GM13976 (cell line): Measurements from ENCODE around the gene SDHAF2.
"Not testable (repeated sequence)": the region's sequence is repeated elsewhere in the genome, so short reads cannot be mapped to it uniquely, and the experiment has no call there.

Experiments
- DNase-seq: peaks from one replicate; pipeline ENCODE4 v3.0.0; 2012; ENCODE audit warnings: low spot score
- in situ Hi-C: fragments of 300-500 bp; cut with MboI; formaldehyde crosslinking; loops from one replicate; pipeline ENCODE4 v1.12.0; 2022; ENCODE audit warnings: low sequenced_read_pairs, mixed read lengths, inconsistent platforms; ENCODE audit not compliant: unreplicated experiment
- TF ChIP-seq, protein P1 (sequence below): IDR thresholded peaks from 2 replicates; pipeline ENCODE4 v1.5.1; 2012; ENCODE audit warnings: borderline replicate concordance, mild to moderate bottlenecking; ENCODE audit not compliant: insufficient read depth; ENCODE audit errors: extremely low read depth, missing control alignments, control extremely low read depth

SDHAF2 gene

GRCh38 chr11:61429691-61430582 lies at the start of gene SDHAF2, which contains the start of gene CPSF7:
TSS of gene SDHAF2 (plus strand) at chr11:61430124. CDS start at chr11:61430147, 23 bp downstream.
TSS of gene CPSF7 (minus strand) at chr11:61429975. CDS start at chr11:61429235, 740 bp downstream.
- in situ Hi-C loops: no loop called here
- TF ChIP-seq, protein P1, sequence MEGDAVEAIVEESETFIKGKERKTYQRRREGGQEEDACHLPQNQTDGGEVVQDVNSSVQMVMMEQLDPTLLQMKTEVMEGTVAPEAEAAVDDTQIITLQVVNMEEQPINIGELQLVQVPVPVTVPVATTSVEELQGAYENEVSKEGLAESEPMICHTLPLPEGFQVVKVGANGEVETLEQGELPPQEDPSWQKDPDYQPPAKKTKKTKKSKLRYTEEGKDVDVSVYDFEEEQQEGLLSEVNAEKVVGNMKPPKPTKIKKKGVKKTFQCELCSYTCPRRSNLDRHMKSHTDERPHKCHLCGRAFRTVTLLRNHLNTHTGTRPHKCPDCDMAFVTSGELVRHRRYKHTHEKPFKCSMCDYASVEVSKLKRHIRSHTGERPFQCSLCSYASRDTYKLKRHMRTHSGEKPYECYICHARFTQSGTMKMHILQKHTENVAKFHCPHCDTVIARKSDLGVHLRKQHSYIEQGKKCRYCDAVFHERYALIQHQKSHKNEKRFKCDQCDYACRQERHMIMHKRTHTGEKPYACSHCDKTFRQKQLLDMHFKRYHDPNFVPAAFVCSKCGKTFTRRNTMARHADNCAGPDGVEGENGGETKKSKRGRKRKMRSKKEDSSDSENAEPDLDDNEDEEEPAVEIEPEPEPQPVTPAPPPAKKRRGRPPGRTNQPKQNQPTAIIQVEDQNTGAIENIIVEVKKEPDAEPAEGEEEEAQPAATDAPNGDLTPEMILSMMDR: no peak
- DNase-seq: peak; percentile 97

DNA sequence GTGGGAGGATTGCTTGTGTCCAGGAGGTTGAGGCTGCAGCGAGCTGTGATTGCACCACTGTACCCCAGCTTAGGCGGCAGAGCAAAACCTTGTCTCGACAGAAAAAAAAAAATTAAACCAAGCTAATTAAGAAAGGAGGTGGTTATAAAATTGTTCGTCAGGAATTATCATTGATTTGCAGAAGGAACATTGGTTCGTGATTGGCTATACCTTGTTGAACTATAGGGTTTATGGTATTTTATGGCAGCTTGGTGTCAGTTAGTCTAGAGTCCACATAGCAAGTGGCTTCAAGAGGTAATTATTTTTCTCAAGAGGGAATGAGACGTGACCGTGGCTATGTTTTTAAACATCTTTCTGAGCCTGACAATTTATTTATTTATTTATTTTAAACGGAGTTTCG lies 49.0 kb upstream of the SDHAF2 start:
- TF ChIP-seq, protein P1: no peak
- in situ Hi-C loops: no loop called here
- no peak for DNase-seq

DNA sequence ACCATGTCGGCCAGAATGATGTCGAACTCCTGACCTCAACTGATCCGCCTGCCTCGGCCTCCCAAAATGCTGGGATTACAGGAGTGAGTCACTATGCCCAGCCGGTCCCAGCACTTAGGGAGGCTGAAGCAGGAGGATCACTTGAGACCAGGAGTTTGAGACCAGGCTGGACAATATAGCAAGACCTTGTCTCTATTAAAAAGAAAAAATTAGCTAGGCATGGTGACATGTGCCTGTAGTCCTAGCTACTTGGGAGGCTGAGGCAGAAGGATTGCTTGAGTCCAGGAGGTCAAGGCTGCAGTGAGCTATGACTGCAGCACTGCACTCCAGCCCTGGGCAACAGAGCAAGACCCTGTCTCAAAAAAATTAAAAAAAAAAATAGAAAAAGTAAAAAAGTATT lies 46.1 kb upstream of the SDHAF2 start:
- DNase-seq, in situ Hi-C loops: not testable (repeated sequence)

- no peak for DNase-seq
- in situ Hi-C loops: loop anchor here (5.0 kb wide), 1 partner anchor 47 kb away; no protein-coding TSS in a partner anchor
- TF ChIP-seq, protein P1: peak; percentile 15
These were observed 45.4 kb upstream of the SDHAF2 start for GRCh38 chr11:61384271-61385242.

DNA sequence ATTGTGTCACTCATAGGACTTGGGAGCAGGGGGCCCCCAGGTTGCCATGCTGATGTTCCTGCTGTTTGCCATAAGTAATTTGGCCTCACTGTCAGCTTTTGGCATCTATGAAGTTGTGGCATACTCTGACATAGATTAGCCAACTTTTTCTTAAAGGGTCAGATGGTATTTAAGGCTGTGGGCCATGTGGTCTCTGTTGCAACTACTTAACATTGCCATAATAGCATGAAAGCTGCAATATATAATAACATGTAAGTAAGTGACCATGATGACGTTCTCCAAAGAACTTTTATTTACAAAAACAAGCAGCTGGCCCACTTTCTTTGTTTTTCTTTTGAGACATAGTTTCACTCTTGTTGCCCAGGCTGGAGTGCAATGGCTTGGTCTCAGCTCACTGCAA lies 39.8 kb upstream of the SDHAF2 start:
- TF ChIP-seq, protein P1: no peak
- in situ Hi-C loops: no loop called here

GRCh38 chr11:61392981-61393595 lies 36.8 kb upstream of the SDHAF2 start:
- TF ChIP-seq, protein P1: peak; percentile 33
- in situ Hi-C loops: no loop called here
- peak; percentile 46 for DNase-seq

More for the DNA sequence above, 39.8 kb upstream of the SDHAF2 start:
- DNase-seq: no peak
